Endothelial cell of umbilical vein (primary cell): Measurements from ENCODE around the gene MAP2K7. TPM values are rescaled to one million over a fixed set of nuclear protein-coding genes. Genes with fewer than 3 reads are reported as not detected.

ENCODE experiments used
- BruUV-seq: library from RNA; stranded (reverse); fragments of 400-500 nt; replicated peaks from 2 replicates; lab custom pipeline; 2021; lab: Mats Ljungman, UMichigan
- CTCF ChIA-PET: fragments of 300-600, 350-600 bp; sonication (Branson Sonifier 250); formaldehyde crosslinking; loops from one replicate; lab custom pipeline; 2021; ENCODE audit warnings: antibody characterized with exemption, inconsistent platforms; lab: Charles Lee
- POLR2A ChIA-PET: fragments of 300-600, 350-600 bp; sonication (Branson Sonifier 250); formaldehyde crosslinking; loops from one replicate; lab custom pipeline; 2021; ENCODE audit warnings: antibody characterized with exemption, inconsistent platforms; lab: Charles Lee
- DNase-seq: peaks from one replicate; pipeline ENCODE4 v3.0.0-alpha.2; 2011; ENCODE audit warnings: low read depth, low spot score
- FAIRE-seq: peaks from 2 replicates; lab custom pipeline; 2011; peaks lifted over from hg19 to GRCh38; lab: Jason Lieb, UNC
- H2AFZ ChIP-seq: 2 replicates; pipeline ENCODE4 v1.6.0; 2012; ENCODE audit warnings: low read depth, low read length, control low read depth, inconsistent platforms
- H3K27ac ChIP-seq: 2 replicates; pipeline ENCODE4 v1.5.1; 2011; ENCODE audit warnings: low read depth, mild to moderate bottlenecking, control low read depth, low read length, moderate library complexity; ENCODE audit not compliant: insufficient read depth
- H3K27me3 ChIP-seq, 2 experiments: 2 replicates each; pipeline versions ENCODE4 v1.6.0 to v1.6.1; 2011; ENCODE audit warnings: low read length in 2 of 2, mixed read lengths in 1 of 2; ENCODE audit not compliant: control insufficient read depth in 2 of 2, insufficient read depth in 2 of 2
- H3K36me3 ChIP-seq, 2 experiments: 2 replicates in 1 of 2; 3 replicates in 1 of 2; pipeline ENCODE4 v1.5.1; 2011; ENCODE audit warnings: low read length in 2 of 2, mild to moderate bottlenecking in 1 of 2, moderate library complexity in 1 of 2; ENCODE audit not compliant: control insufficient read depth in 2 of 2, insufficient read depth in 2 of 2; ENCODE audit errors: extremely low read depth in 1 of 2
- H3K4me1 ChIP-seq: 3 replicates; pipeline ENCODE4 v1.5.1; 2011; ENCODE audit warnings: mild to moderate bottlenecking, low read length; ENCODE audit not compliant: control insufficient read depth, insufficient read depth; ENCODE audit errors: extremely low read depth
- H3K4me2 ChIP-seq: 2 replicates; pipeline ENCODE4 v1.6.1; 2011; ENCODE audit warnings: low read length, control low read depth, mixed read lengths; ENCODE audit not compliant: insufficient read depth
- H3K4me3 ChIP-seq, 3 experiments: fragments of 200-600 bp in 1 of 3; sonication (generic), shearing (Covaris generic) in 1 of 3; replicated peaks in 1 of 3; 2 replicates each; pipeline ENCODE4 v1.5.1; 2011 to 2016; ENCODE audit warnings: control low read depth in 3 of 3, low read length in 3 of 3, mild to moderate bottlenecking in 2 of 3, inconsistent platforms in 1 of 3, low read depth in 1 of 3, moderate library complexity in 1 of 3; ENCODE audit not compliant: insufficient read depth in 1 of 3
- H3K79me2 ChIP-seq: 2 replicates; pipeline ENCODE4 v1.6.0; 2012; ENCODE audit warnings: low read length, inconsistent platforms; ENCODE audit not compliant: control insufficient read depth, insufficient read depth
- H3K9ac ChIP-seq: replicated peaks from 2 replicates; pipeline ENCODE3; 2011; ENCODE audit warnings: low read length, control low read depth; ENCODE audit not compliant: insufficient read depth; ENCODE audit errors: extremely low read depth
- H3K9me1 ChIP-seq: replicated peaks from 3 replicates; pipeline ENCODE4 v1.6.0; 2011; ENCODE audit warnings: mild to moderate bottlenecking, low read length; ENCODE audit not compliant: control insufficient read depth, insufficient read depth; ENCODE audit errors: extremely low read depth
- H3K9me3 ChIP-seq: replicated peaks from 2 replicates; pipeline ENCODE4 v1.5.1; 2012; ENCODE audit warnings: low read length, inconsistent platforms; ENCODE audit not compliant: control insufficient read depth, insufficient read depth
- H4K20me1 ChIP-seq: replicated peaks from 2 replicates; pipeline ENCODE3; 2011; ENCODE audit warnings: mild to moderate bottlenecking, low read length; ENCODE audit not compliant: control insufficient read depth, insufficient read depth; ENCODE audit errors: extremely low read depth
- EZH2 ChIP-seq: IDR thresholded peaks from 2 replicates; pipeline ENCODE4 v1.6.1; 2012; ENCODE audit warnings: borderline replicate concordance, low read depth, mild to moderate bottlenecking, moderate library complexity, low read length, inconsistent platforms; ENCODE audit not compliant: severe bottlenecking
- GATA2 ChIP-seq: IDR thresholded peaks from 2 replicates; pipeline ENCODE4 v1.7.0; 2011; ENCODE audit warnings: low read depth, mild to moderate bottlenecking, moderate library complexity, mixed read lengths, low read length; ENCODE audit not compliant: insufficient read length, insufficient read depth
- JUN ChIP-seq: IDR thresholded peaks from 2 replicates; pipeline ENCODE4 v1.6.1; 2011; ENCODE audit warnings: borderline replicate concordance, low read depth; ENCODE audit not compliant: insufficient read length, insufficient read depth
- MYC ChIP-seq: IDR thresholded peaks from one replicate; pipeline ENCODE4 v1.6.1; 2011; ENCODE audit warnings: mild to moderate bottlenecking, low read depth, low read length
- POLR2A ChIP-seq: IDR thresholded peaks from 2 replicates; pipeline ENCODE4 v1.6.1; 2012; ENCODE audit warnings: low read depth, mild to moderate bottlenecking, control low read depth, low read length
- POLR2AphosphoS5 ChIP-seq: IDR thresholded peaks from 2 replicates; pipeline ENCODE4 v1.6.1; 2012; ENCODE audit warnings: low read depth, mild to moderate bottlenecking, control low read depth, low read length, moderate library complexity; ENCODE audit not compliant: insufficient read depth
- dilution Hi-C: fragments of 300-500 bp; cut with MboI; formaldehyde crosslinking; loops from one replicate; pipeline ENCODE4 v1.15.0; 2019; ENCODE audit warnings: low sequenced_read_pairs; ENCODE audit not compliant: extremely low pct_ligation_motif_present
- intact Hi-C: fragments of 100-400 bp; cut with micrococcal nuclease; formaldehyde crosslinking; loops from one replicate; pipeline ENCODE4 v1.10.0; 2022
- polyA plus RNA-seq, 4 experiments: library from polyadenylated mRNA; depleted of rRNA in 3 of 4; stranded (reverse) in 3 of 4; unstranded in 1 of 4; fragments of >200 nt; gene quantifications; 2 replicates each; pipeline versions ENCODE4 v1.2.1 to v1.2.3, GENCODE V29; 2011 to 2012; ENCODE audit warnings: missing spikeins in 1 of 4
- total RNA-seq: library from RNA; stranded (reverse); gene quantifications from 2 replicates; pipeline ENCODE4 v1.2.3, GENCODE V29; 2021

MAP2K7 gene
- total and polyA plus RNA-seq, 2 donors (not counting 3 experiments of a cell fraction or from before 2014, with no cell fraction given): 13.8 to 36.0 TPM

GRCh38 chr19:7915250-7916102 lies 11.8 kb downstream of the MAP2K7 start:
- H3K9ac ChIP-seq: no peak overlapping the region
- dilution Hi-C loops: no loop called here
- peaks cover 0 to 15% of the 10 kb centered on the region in 2 experiments for H3K36me3 ChIP-seq
- H3K4me1 ChIP-seq: peaks cover 11% of the 10 kb centered on the region
- peaks cover 18 to 31% of the 10 kb centered on the region in 2 experiments for H3K27me3 ChIP-seq
- H3K27ac ChIP-seq: no peak overlapping the region
- no peak overlapping the region for H2AFZ ChIP-seq
- DNase-seq: no peak
- no peak overlapping the region for H3K4me3 ChIP-seq
- FAIRE-seq: no peak
- no peaks in the 10 kb centered on the region for H4K20me1 ChIP-seq
- H3K4me2 ChIP-seq: no peak overlapping the region
- no TSS peak for BruUV-seq
- H3K9me3 ChIP-seq: no peaks in the 10 kb centered on the region
- intact Hi-C loops: no loop called here
- ChIA-PET POLR2A (no interaction called here), CTCF (interaction anchor here (1.1 to 2.2 kb wide), 2 partner anchors 12 to 347 kb away, joined by 3 to 7 read pairs; partner anchors contain the start of gene MAP2K7)
- no peaks in the 10 kb centered on the region for H3K9me1 ChIP-seq
- TF ChIP-seq JUN: no peak
- no peak for TF ChIP-seq GATA2
- TF ChIP-seq POLR2A: no peak
- no peak for TF ChIP-seq EZH2
- TF ChIP-seq MYC: no peak
- TF ChIP-seq POLR2AphosphoS5: no peak
- no peaks in the 10 kb centered on the region for H3K79me2 ChIP-seq
